Measurements from ENCODE around the gene TSPAN32. TPM values are rescaled to one million over a fixed set of nuclear protein-coding genes. Genes with fewer than 3 reads are reported as not detected.
A peak's percentile ranks its signal among the peaks of the same experiment; 100 is the strongest.

Gene TSPAN32
- total RNA-seq, 4 donors from 2014 or later: not detected

- no peaks in the 10 kb centered on the region for H3K9me3 ChIP-seq
- no peak for DNase-seq
- TF ChIP-seq, protein P1, sequence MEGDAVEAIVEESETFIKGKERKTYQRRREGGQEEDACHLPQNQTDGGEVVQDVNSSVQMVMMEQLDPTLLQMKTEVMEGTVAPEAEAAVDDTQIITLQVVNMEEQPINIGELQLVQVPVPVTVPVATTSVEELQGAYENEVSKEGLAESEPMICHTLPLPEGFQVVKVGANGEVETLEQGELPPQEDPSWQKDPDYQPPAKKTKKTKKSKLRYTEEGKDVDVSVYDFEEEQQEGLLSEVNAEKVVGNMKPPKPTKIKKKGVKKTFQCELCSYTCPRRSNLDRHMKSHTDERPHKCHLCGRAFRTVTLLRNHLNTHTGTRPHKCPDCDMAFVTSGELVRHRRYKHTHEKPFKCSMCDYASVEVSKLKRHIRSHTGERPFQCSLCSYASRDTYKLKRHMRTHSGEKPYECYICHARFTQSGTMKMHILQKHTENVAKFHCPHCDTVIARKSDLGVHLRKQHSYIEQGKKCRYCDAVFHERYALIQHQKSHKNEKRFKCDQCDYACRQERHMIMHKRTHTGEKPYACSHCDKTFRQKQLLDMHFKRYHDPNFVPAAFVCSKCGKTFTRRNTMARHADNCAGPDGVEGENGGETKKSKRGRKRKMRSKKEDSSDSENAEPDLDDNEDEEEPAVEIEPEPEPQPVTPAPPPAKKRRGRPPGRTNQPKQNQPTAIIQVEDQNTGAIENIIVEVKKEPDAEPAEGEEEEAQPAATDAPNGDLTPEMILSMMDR (IDR thresholded peaks at IDR 0.05 in 4 of 5, conservative IDR thresholded peaks at IDR 0.05 in 1 of 5): no peak
- TF ChIP-seq POLR2A (IDR thresholded peaks at IDR 0.05): no peak
- intact Hi-C loops (cut with DNase I; ENCODE audit: low total_unique reads) (no loop called here), in situ Hi-C loops (cut with MboI; ENCODE audit: low sequenced_read_pairs in 4 of 4) (no loop called here)
- peaks cover 37 to 52% (median 44%) of the 10 kb centered on the region in 3 donors for H3K27me3 ChIP-seq
- H3K36me3 ChIP-seq: no peaks in the 10 kb centered on the region
- no peaks in the 10 kb centered on the region for H3K4me1 ChIP-seq
- no peak for ATAC-seq
- no peak within 1 kb of the TSS for H3K27ac ChIP-seq
- peak within 1 kb of the TSS; percentile 34 to 41 (median 38) for H3K4me3 ChIP-seq
These were observed 31.3 kb upstream of the TSPAN32 start, which contains the start of gene ASCL2 for GRCh38 chr11:2270322-2271076. ASCL2 (minus strand) TSS chr11:2270588; CDS start chr11:2270332, 256 bp downstream.

- ATAC-seq (no peak), DNase-seq (no peak)
- Histone ChIP-seq H3K4me1 (no peaks in the 10 kb centered on the region), H3K36me3 (no peaks in the 10 kb centered on the region), H3K9me3 (no peaks in the 10 kb centered on the region), H3K4me3 (no peak overlapping the region), H3K27ac (no peak overlapping the region), H3K27me3 (peaks cover 37 to 52% (median 44%) of the 10 kb centered on the region in 3 donors)
- intact Hi-C loops (cut with DNase I; ENCODE audit: low total_unique reads) (no loop called here), in situ Hi-C loops (cut with MboI; ENCODE audit: low sequenced_read_pairs in 4 of 4) (no loop called here)
- TF ChIP-seq, protein P1 (IDR thresholded peaks at IDR 0.05 in 4 of 5, conservative IDR thresholded peaks at IDR 0.05 in 1 of 5): no peak
- TF ChIP-seq POLR2A (IDR thresholded peaks at IDR 0.05): no peak
These were observed 30.8 kb upstream of the TSPAN32 start for GRCh38 chr11:2271077-2271326.

DNA sequence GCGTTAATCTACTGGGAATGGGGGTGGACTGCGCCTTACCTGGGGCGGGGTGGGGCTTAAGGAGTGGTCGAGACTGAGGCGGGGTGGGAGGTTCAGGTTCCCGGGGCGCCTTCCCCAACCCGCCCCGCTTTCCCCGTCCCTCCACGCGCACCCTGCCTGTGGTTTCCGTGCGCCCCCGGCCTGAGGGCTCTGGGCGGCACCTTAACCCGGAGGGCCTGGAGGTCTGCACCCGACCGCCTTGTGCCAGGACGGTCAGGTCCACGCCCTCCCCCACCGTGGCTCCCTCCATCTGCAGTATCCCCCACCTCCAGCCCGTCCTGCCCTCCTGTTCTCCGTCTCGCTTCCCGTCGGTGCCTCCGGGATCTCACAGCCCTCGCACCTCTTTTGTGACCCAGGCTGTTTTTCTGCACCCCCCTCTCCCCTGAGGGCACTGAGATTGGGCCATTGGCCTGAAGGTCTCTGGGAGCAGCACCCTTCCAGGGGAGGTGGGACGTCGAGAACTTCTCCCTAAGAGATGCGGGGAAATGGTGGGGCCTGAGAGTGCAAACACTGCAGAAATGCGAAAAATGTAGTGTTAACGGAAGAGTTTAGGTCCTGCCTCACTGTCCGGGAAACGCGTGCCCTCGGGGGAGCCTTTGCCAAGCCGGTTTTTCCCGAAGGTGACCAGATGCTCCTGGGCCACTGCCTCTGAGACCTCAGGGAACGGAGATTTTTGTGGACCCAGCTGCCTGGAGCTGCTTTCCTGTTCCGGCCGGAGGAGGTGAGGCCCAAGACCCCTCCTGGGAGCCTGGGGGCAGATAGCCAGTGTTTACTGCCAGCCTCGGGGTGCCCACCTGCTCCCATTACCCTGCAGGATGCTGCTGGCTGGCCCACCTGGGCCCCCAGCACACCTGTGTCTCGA is 30.2 kb upstream of the TSPAN32 start:
- DNase-seq (no peak), ATAC-seq (no peak)
- Histone ChIP-seq H3K27ac (no peak overlapping the region), H3K4me3 (no peak overlapping the region), H3K36me3 (no peaks in the 10 kb centered on the region), H3K9me3 (no peaks in the 10 kb centered on the region), H3K27me3 (peaks cover 37 to 52% (median 44%) of the 10 kb centered on the region in 3 donors), H3K4me1 (no peaks in the 10 kb centered on the region)
- intact Hi-C loops (cut with DNase I; ENCODE audit: low total_unique reads) (no loop called here), in situ Hi-C loops (cut with MboI; ENCODE audit: low sequenced_read_pairs in 4 of 4) (no loop called here)
- TF ChIP-seq POLR2A (IDR thresholded peaks at IDR 0.05): no peak
- TF ChIP-seq, protein P1 (IDR thresholded peaks at IDR 0.05 in 4 of 5, conservative IDR thresholded peaks at IDR 0.05 in 1 of 5): no peak

DNA sequence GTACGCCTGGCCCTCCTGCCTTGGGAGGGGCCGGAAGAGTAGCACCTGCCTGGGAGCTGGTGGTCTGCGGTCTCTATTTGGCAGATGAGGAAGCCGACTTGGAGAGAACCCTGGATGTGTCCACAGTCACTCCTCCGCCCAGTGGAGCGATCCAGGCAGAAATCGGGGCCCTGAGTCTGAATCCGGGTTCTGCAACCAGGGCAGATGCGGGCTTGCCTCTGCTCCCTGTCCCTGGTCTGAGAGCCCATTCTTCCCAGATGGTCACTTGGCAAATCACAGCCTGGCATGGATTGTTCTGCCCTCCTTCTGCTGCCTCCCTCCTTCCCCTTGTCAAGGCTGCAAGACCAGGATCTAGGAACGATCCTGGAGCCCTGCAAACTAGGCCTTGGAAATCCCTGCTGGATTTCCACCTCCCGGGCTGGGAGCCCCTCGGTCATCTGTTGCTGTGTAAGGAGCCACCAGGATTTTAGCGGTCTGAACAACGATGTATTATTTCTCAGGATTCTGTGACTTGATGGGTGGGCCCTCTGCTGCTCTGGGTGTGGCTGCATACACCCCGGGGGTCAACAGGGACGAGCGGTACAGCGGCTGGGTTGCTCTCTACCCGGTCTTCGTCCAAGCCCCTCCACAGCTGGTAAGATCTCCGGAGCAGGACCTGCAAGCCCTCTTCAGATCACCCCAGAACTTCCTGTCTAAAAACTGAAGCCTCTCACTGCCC is 29.4 kb upstream of the TSPAN32 start:
- no peak for ATAC-seq
- Histone ChIP-seq H3K36me3 (no peaks in the 10 kb centered on the region), H3K4me1 (no peaks in the 10 kb centered on the region), H3K27me3 (peaks cover 37 to 52% (median 44%) of the 10 kb centered on the region in 3 donors), H3K9me3 (no peaks in the 10 kb centered on the region), H3K27ac (no peak overlapping the region), H3K4me3 (no peak overlapping the region)
- in situ Hi-C loops (cut with MboI; ENCODE audit: low sequenced_read_pairs in 4 of 4): no loop called here
- intact Hi-C loops (cut with DNase I; ENCODE audit: low total_unique reads): no loop called here
- DNase-seq: no peak
- TF ChIP-seq, protein P1 (IDR thresholded peaks at IDR 0.05 in 4 of 5, conservative IDR thresholded peaks at IDR 0.05 in 1 of 5): no peak
- TF ChIP-seq POLR2A (IDR thresholded peaks at IDR 0.05): no peak
